ENCODE data around the gene PTPRH.

The PTPRH gene

DNA sequence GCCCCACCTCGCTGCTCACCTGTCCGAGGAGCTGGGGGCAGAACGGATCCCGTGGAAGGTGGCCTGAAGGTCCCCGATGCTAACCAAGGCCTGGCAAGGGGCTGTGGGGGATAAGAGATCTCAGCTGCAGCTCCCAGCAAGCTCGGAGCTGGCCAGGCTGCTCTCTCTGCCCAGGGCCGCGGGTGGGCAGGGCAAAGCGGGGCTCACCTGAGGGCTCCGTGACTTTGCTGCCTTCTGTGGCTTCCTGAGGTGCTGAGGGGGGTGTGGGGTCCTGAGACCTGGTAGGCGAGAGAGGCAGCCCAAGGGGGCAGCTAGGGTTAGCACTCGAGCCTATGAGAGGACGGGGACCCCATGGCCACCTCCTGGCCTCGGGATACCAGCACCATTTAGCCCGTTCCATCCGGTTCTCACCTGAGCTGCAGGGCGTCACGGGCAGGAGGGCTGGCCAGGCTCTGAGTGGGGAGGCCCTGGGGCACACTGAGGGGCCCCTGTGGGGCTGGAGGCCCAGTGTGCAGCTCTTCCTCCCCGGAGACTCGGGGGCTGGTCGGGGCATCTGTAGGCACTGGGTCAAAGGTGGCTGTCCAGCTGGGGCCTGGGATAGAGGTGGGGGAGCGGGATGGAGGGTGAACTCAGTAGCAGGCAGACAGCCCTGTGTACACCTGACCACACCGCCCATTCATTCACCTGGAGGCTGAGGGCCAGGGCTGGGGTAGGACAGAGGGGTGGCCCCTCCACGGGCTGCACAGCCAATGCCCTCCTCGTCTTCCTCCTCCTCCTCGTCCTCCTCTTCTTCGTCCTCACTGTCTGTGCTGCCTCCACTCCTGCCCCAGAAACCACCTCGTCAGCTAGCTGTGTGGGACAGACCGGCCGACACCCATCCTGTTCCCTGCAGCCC is 22.3 kb upstream of the PTPRH start:
- TF ChIP-seq, protein P1, sequence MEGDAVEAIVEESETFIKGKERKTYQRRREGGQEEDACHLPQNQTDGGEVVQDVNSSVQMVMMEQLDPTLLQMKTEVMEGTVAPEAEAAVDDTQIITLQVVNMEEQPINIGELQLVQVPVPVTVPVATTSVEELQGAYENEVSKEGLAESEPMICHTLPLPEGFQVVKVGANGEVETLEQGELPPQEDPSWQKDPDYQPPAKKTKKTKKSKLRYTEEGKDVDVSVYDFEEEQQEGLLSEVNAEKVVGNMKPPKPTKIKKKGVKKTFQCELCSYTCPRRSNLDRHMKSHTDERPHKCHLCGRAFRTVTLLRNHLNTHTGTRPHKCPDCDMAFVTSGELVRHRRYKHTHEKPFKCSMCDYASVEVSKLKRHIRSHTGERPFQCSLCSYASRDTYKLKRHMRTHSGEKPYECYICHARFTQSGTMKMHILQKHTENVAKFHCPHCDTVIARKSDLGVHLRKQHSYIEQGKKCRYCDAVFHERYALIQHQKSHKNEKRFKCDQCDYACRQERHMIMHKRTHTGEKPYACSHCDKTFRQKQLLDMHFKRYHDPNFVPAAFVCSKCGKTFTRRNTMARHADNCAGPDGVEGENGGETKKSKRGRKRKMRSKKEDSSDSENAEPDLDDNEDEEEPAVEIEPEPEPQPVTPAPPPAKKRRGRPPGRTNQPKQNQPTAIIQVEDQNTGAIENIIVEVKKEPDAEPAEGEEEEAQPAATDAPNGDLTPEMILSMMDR (IDR thresholded peaks at IDR 0.05; ENCODE audit: extremely low read depth, insufficient read depth, missing control alignments), result no peak
- DNase-seq (ENCODE audit: low spot score), result no peak
- in situ Hi-C loops (cut with MboI; ENCODE audit: low pct_unique_long_range_greater_than_20kb, low sequenced_read_pairs, unreplicated experiment), result no loop called here

DNA sequence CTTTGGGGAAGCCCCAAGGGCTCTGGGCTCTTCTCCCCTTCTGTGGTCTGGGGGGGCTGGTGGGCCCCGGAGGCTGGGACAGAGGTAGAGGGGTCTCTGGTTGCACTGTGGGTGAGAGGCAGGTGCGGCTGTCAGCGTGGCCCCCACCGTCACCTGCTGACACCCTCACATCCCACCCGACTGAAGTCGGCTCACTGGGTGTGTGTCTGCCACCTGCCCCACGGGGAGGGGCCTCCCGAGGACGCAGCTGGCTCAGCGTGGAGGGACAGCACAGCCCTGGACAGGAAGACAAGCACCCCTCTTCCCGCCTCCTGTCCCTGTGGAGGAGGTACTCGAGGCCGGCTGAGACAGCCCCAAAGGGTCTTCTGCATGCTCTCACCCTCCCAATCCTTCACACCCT is 21.5 kb upstream of the PTPRH start:
- TF ChIP-seq, protein P1 (IDR thresholded peaks at IDR 0.05; ENCODE audit: extremely low read depth, insufficient read depth, missing control alignments), result no peak
- in situ Hi-C loops (cut with MboI; ENCODE audit: low pct_unique_long_range_greater_than_20kb, low sequenced_read_pairs, unreplicated experiment), result no loop called here
- DNase-seq (ENCODE audit: low spot score), result no peak

DNA sequence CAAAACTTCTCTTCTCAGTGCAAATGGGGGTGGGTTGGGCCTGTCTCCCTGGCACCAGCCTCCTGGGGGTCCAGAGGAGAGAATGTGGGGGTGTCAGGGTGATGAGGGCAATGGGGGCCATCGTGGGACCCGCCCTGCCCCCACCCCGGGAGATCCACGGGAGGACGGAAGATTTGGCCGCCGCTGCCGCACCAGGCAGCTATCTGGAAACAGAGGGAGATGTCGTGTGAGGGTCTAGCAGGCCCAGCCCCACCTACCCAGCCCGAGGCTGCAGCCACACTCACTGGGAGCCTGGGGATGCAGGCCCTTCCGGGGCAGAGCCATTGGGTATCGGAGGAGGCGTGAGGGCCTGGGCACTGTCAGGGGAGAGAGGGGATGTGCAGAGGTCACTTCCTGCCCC is 21.0 kb upstream of the PTPRH start:
- TF ChIP-seq, protein P1 (IDR thresholded peaks at IDR 0.05; ENCODE audit: extremely low read depth, insufficient read depth, missing control alignments), result no peak
- DNase-seq (ENCODE audit: low spot score), result no peak
- in situ Hi-C loops (cut with MboI; ENCODE audit: low pct_unique_long_range_greater_than_20kb, low sequenced_read_pairs, unreplicated experiment), result no loop called here

GRCh38 chr19:55229789-55230182 is 20.5 kb upstream of the PTPRH start:
- no peak for DNase-seq (ENCODE audit: low spot score)
- in situ Hi-C loops (cut with MboI; ENCODE audit: low pct_unique_long_range_greater_than_20kb, low sequenced_read_pairs, unreplicated experiment), result no loop called here
- TF ChIP-seq, protein P1 (IDR thresholded peaks at IDR 0.05; ENCODE audit: extremely low read depth, insufficient read depth, missing control alignments), result no peak

DNA sequence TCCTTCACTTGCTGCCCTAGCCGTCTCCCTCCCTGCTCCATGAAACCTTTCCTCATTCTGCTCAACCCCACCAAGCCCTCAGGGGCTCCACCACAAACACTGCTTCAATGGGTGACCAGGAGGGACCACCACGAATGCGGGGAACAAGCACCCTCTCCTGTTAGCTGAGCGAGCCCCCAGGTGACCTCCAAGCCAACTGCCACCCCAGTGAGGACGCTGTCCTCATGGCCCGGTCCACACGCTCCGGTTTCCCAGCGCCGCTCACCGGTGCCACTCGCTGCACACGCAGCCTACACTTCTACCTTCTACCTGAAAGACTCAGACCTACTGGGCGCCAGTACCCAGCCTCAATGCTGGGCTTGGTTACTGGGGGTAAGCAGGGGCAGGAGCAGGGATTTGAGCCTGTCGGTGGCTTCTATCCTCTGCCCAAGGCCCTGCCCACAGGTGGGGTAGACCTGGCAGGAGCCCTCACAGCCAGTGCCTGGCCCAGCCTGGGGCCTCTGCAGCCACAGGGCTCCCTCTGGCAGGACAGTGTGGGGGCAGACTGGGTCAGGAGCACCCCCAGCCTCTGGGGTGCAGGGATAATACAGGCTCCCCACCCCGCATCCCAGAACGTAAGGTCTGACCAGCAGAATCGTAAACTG is 20.0 kb upstream of the PTPRH start:
- TF ChIP-seq, protein P1 (IDR thresholded peaks at IDR 0.05; ENCODE audit: extremely low read depth, insufficient read depth, missing control alignments), result no peak
- no peak for DNase-seq (ENCODE audit: low spot score)
- in situ Hi-C loops (cut with MboI; ENCODE audit: low pct_unique_long_range_greater_than_20kb, low sequenced_read_pairs, unreplicated experiment), result no loop called here

GRCh38 chr19:55228403-55229031 is 19.2 kb upstream of the PTPRH start, which contains the start of gene TMEM86B:
Gene TMEM86B (minus strand): TSS chr19:55228763. CDS start chr19:55228741, 22 bp downstream.
- TF ChIP-seq, protein P1 (IDR thresholded peaks at IDR 0.05; ENCODE audit: extremely low read depth, insufficient read depth, missing control alignments), result no peak
- DNase-seq (ENCODE audit: low spot score), result no peak
- in situ Hi-C loops (cut with MboI; ENCODE audit: low pct_unique_long_range_greater_than_20kb, low sequenced_read_pairs, unreplicated experiment), result no loop called here

Data from GM13977 (cell line).